ENCODE measurements around the gene ZSCAN20. TPM values are rescaled to one million over a fixed set of nuclear protein-coding genes. Genes with fewer than 3 reads are reported as not detected.

Gene ZSCAN20
- total RNA-seq, 6 donors from 2014 or later = 2.2 to 5.6 (median 4.8) TPM

DNA sequence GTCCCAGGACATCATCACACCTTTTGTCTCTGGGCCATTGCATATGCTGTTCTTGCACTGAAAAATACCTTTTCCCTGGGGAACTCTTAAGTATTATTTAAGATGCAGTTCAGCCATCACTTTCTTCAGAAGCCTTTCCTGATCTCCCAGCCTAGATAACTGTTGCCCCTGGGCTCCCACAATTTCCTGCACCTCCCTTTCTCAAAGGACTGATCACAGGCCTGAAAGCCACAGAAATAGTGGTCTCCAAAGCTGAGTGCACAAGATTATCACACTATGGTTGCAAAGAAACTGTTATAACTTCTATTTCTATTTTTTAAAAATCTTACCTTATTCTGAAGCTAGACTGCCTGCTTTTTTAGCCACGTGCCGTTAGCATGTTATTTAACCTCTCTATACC is 2.8 kb upstream of the ZSCAN20 start:
- Histone ChIP-seq H3K36me3 (no peaks in the 10 kb centered on the region), H3K4me3 (no peak overlapping the region), H3K9me3 (no peaks in the 10 kb centered on the region), H3K27me3 (no peaks in the 10 kb centered on the region), H3K27ac (no peak overlapping the region), H3K4me1 (peaks cover 9 to 26% (median 17%) of the 10 kb centered on the region in 4 donors)
- TF ChIP-seq EP300 (IDR thresholded peaks at IDR 0.05) (no peak), POLR2A (IDR thresholded peaks at IDR 0.05) (no peak), POLR2AphosphoS5 (IDR thresholded peaks at IDR 0.05) (no peak)
- TF ChIP-seq, protein P1, sequence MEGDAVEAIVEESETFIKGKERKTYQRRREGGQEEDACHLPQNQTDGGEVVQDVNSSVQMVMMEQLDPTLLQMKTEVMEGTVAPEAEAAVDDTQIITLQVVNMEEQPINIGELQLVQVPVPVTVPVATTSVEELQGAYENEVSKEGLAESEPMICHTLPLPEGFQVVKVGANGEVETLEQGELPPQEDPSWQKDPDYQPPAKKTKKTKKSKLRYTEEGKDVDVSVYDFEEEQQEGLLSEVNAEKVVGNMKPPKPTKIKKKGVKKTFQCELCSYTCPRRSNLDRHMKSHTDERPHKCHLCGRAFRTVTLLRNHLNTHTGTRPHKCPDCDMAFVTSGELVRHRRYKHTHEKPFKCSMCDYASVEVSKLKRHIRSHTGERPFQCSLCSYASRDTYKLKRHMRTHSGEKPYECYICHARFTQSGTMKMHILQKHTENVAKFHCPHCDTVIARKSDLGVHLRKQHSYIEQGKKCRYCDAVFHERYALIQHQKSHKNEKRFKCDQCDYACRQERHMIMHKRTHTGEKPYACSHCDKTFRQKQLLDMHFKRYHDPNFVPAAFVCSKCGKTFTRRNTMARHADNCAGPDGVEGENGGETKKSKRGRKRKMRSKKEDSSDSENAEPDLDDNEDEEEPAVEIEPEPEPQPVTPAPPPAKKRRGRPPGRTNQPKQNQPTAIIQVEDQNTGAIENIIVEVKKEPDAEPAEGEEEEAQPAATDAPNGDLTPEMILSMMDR (IDR thresholded peaks at IDR 0.05) = no peak
- DNase-seq = no peak
- 88 to 89% methylated on average over 2 of the region's 2 CpGs for WGBS, 2 donors
- no peak for ATAC-seq (ENCODE audit: low FRiP score in 2 of 2)

- WGBS, 2 donors = 4 to 5% methylated on average over 11 of the region's 11 CpGs
- no peaks in the 10 kb centered on the region for H3K36me3 ChIP-seq
- DNase-seq = peak in 1 of 2 donors; percentile 81
- peaks cover 9 to 26% (median 17%) of the 10 kb centered on the region in 4 donors for H3K4me1 ChIP-seq
- no peak overlapping the region for H3K4me3 ChIP-seq
- TF ChIP-seq EP300 (IDR thresholded peaks at IDR 0.05) = no peak
- TF ChIP-seq, protein P1 (IDR thresholded peaks at IDR 0.05) = peak; percentile 62 to 80 (median 76)
- TF ChIP-seq POLR2AphosphoS5 (IDR thresholded peaks at IDR 0.05) = peak in 1 of 2 donors; percentile 31
- no peak overlapping the region for H3K27ac ChIP-seq
- peak; percentile 69 to 77 for ATAC-seq (ENCODE audit: low FRiP score in 2 of 2)
- H3K9me3 ChIP-seq = no peaks in the 10 kb centered on the region
- H3K27me3 ChIP-seq = no peaks in the 10 kb centered on the region
These were observed 1.9 kb upstream of the ZSCAN20 start for GRCh38 chr1:33470495-33471012.

- H3K27me3 ChIP-seq = no peaks in the 10 kb centered on the region
- TF ChIP-seq POLR2A (IDR thresholded peaks at IDR 0.05) (no peak), POLR2AphosphoS5 (IDR thresholded peaks at IDR 0.05) (no peak), EP300 (IDR thresholded peaks at IDR 0.05) (no peak)
- TF ChIP-seq, protein P1 (IDR thresholded peaks at IDR 0.05) = no peak
- DNase-seq (no peak), ATAC-seq (ENCODE audit: low FRiP score in 2 of 2) (no peak)
- H3K36me3 ChIP-seq = no peaks in the 10 kb centered on the region
- peaks cover 9 to 26% (median 17%) of the 10 kb centered on the region in 4 donors for H3K4me1 ChIP-seq
- H3K27ac ChIP-seq = peak overlapping the region in 2 of 4 donors; percentile 51 to 81
- no peak overlapping the region for H3K4me3 ChIP-seq
- no peaks in the 10 kb centered on the region for H3K9me3 ChIP-seq
- 90 to 91% methylated on average over 4 of the region's 4 CpGs for WGBS, 2 donors
These were observed 1.0 kb upstream of the ZSCAN20 start for GRCh38 chr1:33471416-33471815.

- Histone ChIP-seq H3K9me3 (no peaks in the 10 kb centered on the region), H3K27ac (no peak overlapping the region), H3K27me3 (no peaks in the 10 kb centered on the region), H3K4me3 (no peak overlapping the region), H3K36me3 (no peaks in the 10 kb centered on the region), H3K4me1 (peaks cover 9 to 26% (median 17%) of the 10 kb centered on the region in 4 donors)
- no peak for DNase-seq
- ATAC-seq (ENCODE audit: low FRiP score in 2 of 2) = no peak
- TF ChIP-seq, protein P1 (IDR thresholded peaks at IDR 0.05) = no peak
- TF ChIP-seq POLR2AphosphoS5 (IDR thresholded peaks at IDR 0.05) (no peak), POLR2A (IDR thresholded peaks at IDR 0.05) (no peak), EP300 (IDR thresholded peaks at IDR 0.05) (no peak)
These were observed 1.5 kb downstream of the ZSCAN20 start for GRCh38 chr1:33473900-33474299.

DNA sequence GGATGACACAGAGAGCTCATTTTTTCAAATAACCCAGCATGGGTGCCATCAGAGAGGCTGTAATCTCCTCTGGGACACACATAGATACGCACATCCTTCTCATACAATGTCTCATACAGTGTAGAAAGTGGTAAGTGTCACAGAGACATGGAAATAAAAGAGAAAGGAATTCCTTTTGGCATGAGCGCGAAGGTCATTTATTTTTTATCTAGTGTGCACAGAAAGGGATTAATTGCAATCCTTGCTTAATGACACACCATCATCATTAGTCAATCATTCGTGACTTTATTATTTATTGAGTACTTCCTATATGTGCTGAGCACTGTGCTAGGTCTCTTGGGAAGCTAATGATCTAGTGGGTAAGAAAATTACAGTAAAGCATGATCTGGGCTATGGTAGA is 5.0 kb downstream of the ZSCAN20 start:
- no peaks in the 10 kb centered on the region for H3K27me3 ChIP-seq
- H3K4me1 ChIP-seq = peaks cover 0 to 12% (median 10%) of the 10 kb centered on the region in 4 donors
- TF ChIP-seq POLR2A (IDR thresholded peaks at IDR 0.05) = no peak
- no peak for TF ChIP-seq POLR2AphosphoS5 (IDR thresholded peaks at IDR 0.05)
- TF ChIP-seq EP300 (IDR thresholded peaks at IDR 0.05) = no peak
- TF ChIP-seq, protein P1 (IDR thresholded peaks at IDR 0.05) = no peak
- peaks cover 0 to 22% (median 8%) of the 10 kb centered on the region in 4 donors for H3K36me3 ChIP-seq
- WGBS, 2 donors = 71 to 88% methylated on average over 4 of the region's 4 CpGs
- no peaks in the 10 kb centered on the region for H3K9me3 ChIP-seq
- H3K4me3 ChIP-seq = no peak overlapping the region
- ATAC-seq (ENCODE audit: low FRiP score in 2 of 2) (no peak), DNase-seq (no peak)
- no peak overlapping the region for H3K27ac ChIP-seq
